Fibroblast of skin of left quadriceps (primary cell): ENCODE measurements around the gene PIP5K1C.

Source experiments
- DNase-seq, 2 experiments: peaks; one replicate each; pipeline ENCODE4 v3.0.0-alpha.2; 2013; ENCODE audit warnings: low read depth in 2 of 2

PIP5K1C gene

GRCh38 chr19:3625996-3626472 is 74.2 kb downstream of the PIP5K1C start:
- no peak for DNase-seq

GRCh38 chr19:3623716-3624115 is 76.6 kb downstream of the PIP5K1C start:
- DNase-seq: no peak

GRCh38 chr19:3622224-3622623 is 78.0 kb downstream of the PIP5K1C start:
- DNase-seq: no peak

GRCh38 chr19:3621689-3622088 is 78.6 kb downstream of the PIP5K1C start:
- DNase-seq: no peak

- DNase-seq: no peak
These were observed 79.3 kb downstream of the PIP5K1C start for GRCh38 chr19:3620817-3621547.

- no peak for DNase-seq
These were observed 80.0 kb downstream of the PIP5K1C start for GRCh38 chr19:3620145-3620816.

GRCh38 chr19:3619631-3620012 is 80.6 kb downstream of the PIP5K1C start:
- no peak for DNase-seq

GRCh38 chr19:3618811-3619630 is 81.2 kb downstream of the PIP5K1C start:
- no peak for DNase-seq

GRCh38 chr19:3618144-3618810 is 82.0 kb downstream of the PIP5K1C start:
- DNase-seq: no peak

GRCh38 chr19:3617463-3617862 is 82.8 kb downstream of the PIP5K1C start:
- DNase-seq: no peak

GRCh38 chr19:3615524-3616135 is 84.6 kb downstream of the PIP5K1C start:
- no peak for DNase-seq

GRCh38 chr19:3614858-3615505 is 85.3 kb downstream of the PIP5K1C start:
- no peak for DNase-seq

GRCh38 chr19:3613818-3614661 is 86.2 kb downstream of the PIP5K1C start:
- no peak for DNase-seq

GRCh38 chr19:3612901-3613741 is 87.1 kb downstream of the PIP5K1C start:
- no peak for DNase-seq

- DNase-seq: no peak
These were observed 87.9 kb downstream of the PIP5K1C start for GRCh38 chr19:3612330-3612729.

GRCh38 chr19:3611841-3612240 is 88.4 kb downstream of the PIP5K1C start:
- no peak for DNase-seq

GRCh38 chr19:3610745-3611717 is 89.2 kb downstream of the PIP5K1C start:
- DNase-seq: no peak
